ENCODE data around the gene ACSS1.
A peak's percentile ranks its signal among the peaks of the same experiment; 100 is the strongest.

The ACSS1 gene

GRCh38 chr20:24992487-24993205, 65.3 kb downstream of the ACSS1 start, which contains the start of gene APMAP:
Gene APMAP, minus strand, starts transcription at chr20:24992751. Its CDS starts 63 bp downstream, at chr20:24992688.
- DNase-seq: peak; percentile 97

GRCh38 chr20:24991897-24992486, 65.9 kb downstream of the ACSS1 start:
- DNase-seq: peak; percentile 22

GRCh38 chr20:24990810-24991252, 67.1 kb downstream of the ACSS1 start:
- no peak for DNase-seq

- no peak for DNase-seq
These were observed 68.8 kb downstream of the ACSS1 start for GRCh38 chr20:24989162-24989561.

- DNase-seq: no peak
These were observed 69.8 kb downstream of the ACSS1 start for GRCh38 chr20:24987873-24988835.

- DNase-seq: peak; percentile 51
These were observed 70.7 kb downstream of the ACSS1 start for GRCh38 chr20:24987244-24987643.

GRCh38 chr20:24986436-24987015, 71.4 kb downstream of the ACSS1 start:
- DNase-seq: no peak

- no peak for DNase-seq
These were observed 72.1 kb downstream of the ACSS1 start for GRCh38 chr20:24985802-24986201.

- DNase-seq: no peak
These were observed 72.8 kb downstream of the ACSS1 start for GRCh38 chr20:24984961-24985640.

- DNase-seq: no peak
These were observed 74.0 kb downstream of the ACSS1 start for GRCh38 chr20:24983896-24984295.

- DNase-seq: no peak
These were observed 76.1 kb downstream of the ACSS1 start for GRCh38 chr20:24981790-24982189.

GRCh38 chr20:24981282-24981681, 76.7 kb downstream of the ACSS1 start:
- no peak for DNase-seq

- no peak for DNase-seq
These were observed 77.5 kb downstream of the ACSS1 start for GRCh38 chr20:24980291-24981053.

GRCh38 chr20:24979036-24979960, 78.6 kb downstream of the ACSS1 start:
- DNase-seq: no peak

GRCh38 chr20:24978513-24978912, 79.4 kb downstream of the ACSS1 start:
- DNase-seq: no peak

- no peak for DNase-seq
These were observed 80.1 kb downstream of the ACSS1 start for GRCh38 chr20:24977797-24978196.

- no peak for DNase-seq
These were observed 80.6 kb downstream of the ACSS1 start for GRCh38 chr20:24977336-24977735.

- DNase-seq: no peak
These were observed 85.6 kb downstream of the ACSS1 start for GRCh38 chr20:24972341-24972740.

- no peak for DNase-seq
These were observed 86.4 kb downstream of the ACSS1 start for GRCh38 chr20:24971376-24972101.

- DNase-seq: no peak
These were observed 87.2 kb downstream of the ACSS1 start for GRCh38 chr20:24970754-24971153.

Data from stimulated activated CD4-positive, alpha-beta T cell treated with anti-CD3 and anti-CD28 coated beads, Interleukin-4, amount 100 ng/mL, for 24 hours (primary cell).